K562 (cell line): ENCODE measurements around the gene VANGL1. TPM values are rescaled to one million over a fixed set of nuclear protein-coding genes. Genes with fewer than 3 reads are reported as not detected.

Experiments
- ATAC-seq: fragments of 200-7000 bp; cut with Tn5 transposase; 3 replicates; pipeline ENCODE4 v1.9.1; 2020; ENCODE audit warnings: moderate library complexity
- BruUV-seq: library from RNA; stranded (reverse); fragments of 400-500 nt; replicated peaks from 2 replicates; lab custom pipeline; 2021; lab: Mats Ljungman, UMichigan
- CTCF ChIA-PET: fragments of 300-600 bp; formaldehyde crosslinking; extraction: SDS; loops from one replicate; lab custom pipeline; 2021; ENCODE audit warnings: low intra/inter-chr PET ratio; lab: Yijun Ruan, JAX
- POLR2A ChIA-PET: fragments of 300-600, 350-650 bp; sonication (Branson Sonifier 250); formaldehyde crosslinking; extraction: SDS; loops from one replicate; lab custom pipeline; 2021; ENCODE audit warnings: antibody characterized with exemption, inconsistent platforms; lab: Yijun Ruan, JAX
- DNase-seq, 4 experiments: peaks; one replicate each; pipeline versions ENCODE4 v3.0.0 to v3.0.0-alpha.2; 2011 to 2018; ENCODE audit warnings: low spot score in 3 of 4, mixed read lengths in 3 of 4; ENCODE audit errors: extremely low read depth in 1 of 4
- FAIRE-seq: peaks from 2 replicates; lab custom pipeline; 2011; peaks lifted over from hg19 to GRCh38; lab: Jason Lieb, UNC
- H2AFZ ChIP-seq: 2 replicates; pipeline ENCODE4 v1.6.0; 2011; ENCODE audit warnings: low read depth, low read length, control low read depth, inconsistent platforms
- H3K27ac ChIP-seq: fragments of 200-600 bp; 3 replicates; pipeline ENCODE4 v1.8.0; 2011; ENCODE audit warnings: low read depth, mild to moderate bottlenecking, control low read depth, inconsistent platforms, low read length, moderate library complexity, mixed read lengths; ENCODE audit errors: extremely low read depth
- H3K27me3 ChIP-seq, 2 experiments: fragments of 300-600 bp in 1 of 2; 2 replicates in 1 of 2; 3 replicates in 1 of 2; pipeline versions ENCODE4 v1.6.0 to v1.8.0; 2011; ENCODE audit warnings: inconsistent platforms in 2 of 2, low read length in 2 of 2, mild to moderate bottlenecking in 1 of 2, mixed read lengths in 1 of 2, moderate library complexity in 1 of 2; ENCODE audit not compliant: control insufficient read depth in 2 of 2, insufficient read depth in 2 of 2
- H3K36me3 ChIP-seq: fragments of 300-600 bp; 3 replicates; pipeline ENCODE4 v1.8.0; 2011; ENCODE audit warnings: mild to moderate bottlenecking, low read length, inconsistent platforms; ENCODE audit not compliant: control insufficient read depth, insufficient read depth
- H3K4me1 ChIP-seq, 2 experiments: fragments of 200-600 bp in 1 of 2; replicated peaks in 1 of 2; 2 replicates in 1 of 2; 3 replicates in 1 of 2; pipeline versions ENCODE4 v1.5.1 to v1.8.0; 2011; ENCODE audit warnings: inconsistent platforms in 2 of 2, low read length in 2 of 2, mild to moderate bottlenecking in 1 of 2, mixed read lengths in 1 of 2, moderate library complexity in 1 of 2; ENCODE audit not compliant: control insufficient read depth in 2 of 2, insufficient read depth in 2 of 2
- H3K4me2 ChIP-seq: 2 replicates; pipeline ENCODE4 v1.6.1; 2011; ENCODE audit warnings: low read length, control low read depth, inconsistent platforms, mixed read lengths; ENCODE audit not compliant: insufficient read depth
- H3K4me3 ChIP-seq: fragments of 200-600 bp; sonication (generic), shearing (Covaris generic); 2 replicates; pipeline ENCODE4 v1.5.1; 2016; ENCODE audit warnings: control low read depth, inconsistent platforms
- H3K79me2 ChIP-seq: fragments of 200-600 bp; 3 replicates; pipeline ENCODE4 v1.8.0; 2011; ENCODE audit warnings: low read length, inconsistent platforms; ENCODE audit not compliant: control insufficient read depth, insufficient read depth
- H3K9ac ChIP-seq, 2 experiments: 2 replicates each; pipeline versions ENCODE4 v1.6.0 to v1.6.1; 2011; ENCODE audit warnings: low read depth in 2 of 2, low read length in 2 of 2, control low read depth in 1 of 2, inconsistent platforms in 1 of 2, mild to moderate bottlenecking in 1 of 2, mixed read lengths in 1 of 2; ENCODE audit not compliant: insufficient read depth in 1 of 2
- H3K9me1 ChIP-seq: one replicate; pipeline ENCODE4 v1.6.0; 2011; ENCODE audit warnings: inconsistent platforms, mild to moderate bottlenecking, low read length, moderate library complexity; ENCODE audit not compliant: control insufficient read depth, insufficient read depth
- H3K9me3 ChIP-seq: replicated peaks from 2 replicates; pipeline ENCODE4 v1.5.1; 2011; ENCODE audit warnings: low read depth, low read length, inconsistent platforms; ENCODE audit not compliant: control insufficient read depth, insufficient read depth
- H4K20me1 ChIP-seq: replicated peaks from 2 replicates; pipeline ENCODE4 v1.6.1; 2011; ENCODE audit warnings: low read length, inconsistent platforms, mixed read lengths; ENCODE audit not compliant: control insufficient read depth, insufficient read depth
- ATF3 ChIP-seq, 2 experiments: fragments of 450-650 bp in 1 of 2; sonication (generic) in 1 of 2; formaldehyde crosslinking in 1 of 2; IDR thresholded peaks in 1 of 2; conservative IDR thresholded peaks in 1 of 2; 2 replicates each; pipeline versions ENCODE4 v1.6.1 to v1.8.1; 2016 to 2023; ENCODE audit warnings: mild to moderate bottlenecking in 2 of 2, moderate library complexity in 2 of 2, inconsistent platforms in 1 of 2, missing genetic modification reagents in 1 of 2
- DLX4 ChIP-seq: fragments of 250-450 bp; sonication (Bioruptor Pico); IDR thresholded peaks from 2 replicates; pipeline ENCODE4 v1.6.1; 2021; ENCODE audit warnings: mild to moderate bottlenecking
- FOSL1 ChIP-seq: fragments of 200-800 bp; sonication (Bioruptor generic); conservative IDR thresholded peaks from 2 replicates; pipeline ENCODE4 v1.6.1; 2016; ENCODE audit warnings: missing genetic modification characterization, missing compliant biosample characterization
- FUS ChIP-seq: fragments of 200-400 bp; formaldehyde crosslinking; optimal IDR thresholded peaks from 2 replicates; pipeline ENCODE3; 2017; ENCODE audit warnings: low read depth, low read length
- JUND ChIP-seq, 2 experiments: IDR thresholded peaks; 2 replicates in 1 of 2; 3 replicates in 1 of 2; pipeline ENCODE4 v1.6.1; 2011; ENCODE audit warnings: borderline replicate concordance in 2 of 2, low read depth in 2 of 2, low read length in 2 of 2, improper control_type of control experiment in 1 of 2, missing biosample characterization in 1 of 2, missing genetic modification characterization in 1 of 2, missing genetic modification reagents in 1 of 2
- MLLT1 ChIP-seq, 2 experiments: fragments of 450-650 bp; IDR thresholded peaks; 2 replicates each; pipeline ENCODE4 v1.6.1; 2016
- NFATC3 ChIP-seq: fragments of 450-650 bp; IDR thresholded peaks from 2 replicates; pipeline ENCODE4 v1.6.1; 2017; ENCODE audit warnings: mild to moderate bottlenecking
- TGIF2 ChIP-seq: sonication (generic); formaldehyde crosslinking; IDR thresholded peaks from 2 replicates; pipeline ENCODE4 v1.8.1; 2022; ENCODE audit warnings: mild to moderate bottlenecking, missing genetic modification reagents, moderate library complexity
- ZBTB8A ChIP-seq: fragments of 450-650 bp; IDR thresholded peaks from 2 replicates; pipeline ENCODE4 v1.6.1; 2018; ENCODE audit warnings: mild to moderate bottlenecking, moderate library complexity; ENCODE audit not compliant: partially characterized antibody
- ZNF277 ChIP-seq: fragments of 250-450 bp; sonication (Bioruptor Pico); IDR thresholded peaks from 2 replicates; pipeline ENCODE4 v1.8.0; 2022; ENCODE audit warnings: inconsistent platforms, mild to moderate bottlenecking, moderate library complexity, borderline replicate concordance
- ZNF311 ChIP-seq: fragments of 250-450 bp; sonication (Bioruptor Pico); IDR thresholded peaks from 2 replicates; pipeline ENCODE4 v1.4.0; 2020; ENCODE audit warnings: mild to moderate bottlenecking, moderate library complexity
- WGBS: fragments of 100-300 bp; shearing (Covaris generic); methylation state at CpG from one replicate; pipeline ENCODE4 v1.1.6; 2016; ENCODE audit warnings: low coverage, mixed read lengths; ENCODE audit not compliant: insufficient coverage; ENCODE audit errors: missing lambda C conversion rate; 5-methylcytosine and 5-hydroxymethylcytosine counted together
- in situ Hi-C: fragments of 300-500 bp; cut with MboI; formaldehyde crosslinking; loops from 4 replicates; pipeline ENCODE4 v1.15.0; 2018; ENCODE audit warnings: inconsistent platforms, mixed read lengths
- intact Hi-C: fragments of 100-400 bp; cut with micrococcal nuclease; formaldehyde crosslinking; loops from 2 replicates; pipeline ENCODE4 v1.14.2; 2022
- polyA plus RNA-seq, 8 experiments: library from polyadenylated mRNA; depleted of rRNA in 4 of 8; stranded (reverse) in 5 of 8; unstranded in 3 of 8; fragments of >200 nt; fragmentation: Nextera tagmentation in 2 of 8; fragmentation: Illumina TruSeq in 1 of 8; extraction: Ambion mirVana in 2 of 8; extraction: Trizol in 1 of 8; gene quantifications; 2 replicates each; pipeline versions ENCODE4 v1.2.1 to v1.2.3, GENCODE V29; 2011 to 2014; ENCODE audit warnings: inconsistent platforms in 1 of 8, missing spikeins in 1 of 8
- total RNA-seq, 7 experiments: library from RNA; depleted of rRNA in 6 of 7; stranded (reverse); fragments of >200 nt in 6 of 7; fragmentation: Illumina TruSeq in 2 of 7; extraction: Trizol in 2 of 7; gene quantifications; 2 replicates each; pipeline versions ENCODE4 v1.2.1 to v1.2.3, GENCODE V29; 2011 to 2021; ENCODE audit warnings: low replicate concordance in 1 of 7

The VANGL1 gene
- total and polyA plus RNA-seq, 9 of the 15 experiments (the other 6 are each of a cell fraction or from before 2014, with no cell fraction given): 0.90 to 12.8 (median 9.6) TPM

DNA sequence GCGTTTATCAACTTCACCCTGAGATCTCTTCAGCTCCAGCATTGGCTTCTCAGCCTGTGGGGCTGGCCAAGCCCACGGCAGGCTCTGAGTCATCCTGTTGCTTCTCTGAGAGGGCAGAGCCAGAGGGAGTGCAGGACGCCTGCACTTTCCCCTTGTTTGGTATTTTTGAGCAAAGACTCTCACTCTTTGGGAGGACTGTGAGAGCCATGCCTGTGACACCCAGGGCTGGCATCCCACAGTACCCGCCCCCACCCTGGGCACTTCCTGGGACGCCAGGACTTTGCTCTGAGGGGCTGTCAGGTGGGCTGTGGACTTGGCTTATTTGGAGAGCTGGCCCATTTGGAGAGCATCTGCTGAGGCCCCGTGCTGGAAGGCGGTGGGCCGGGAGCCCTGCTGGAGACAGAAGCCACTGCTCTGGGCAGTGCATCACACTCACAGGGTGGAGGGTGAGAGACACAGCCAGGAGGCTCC, 37.4 kb downstream of the VANGL1 start:
- ATAC-seq: no peak; the same call in 2 of the 3 replicates
- POLR2A ChIA-PET: interaction anchor here (0.6 to 3.1 kb wide), 3 partner anchors 10 to 21 kb away, joined by 3 to 15 read pairs (median 3); no protein-coding TSS in a partner anchor
- intact Hi-C loops: loop anchor here (5.0 kb wide), 1 partner anchor 37 kb away; the partner anchor contains the start of gene VANGL1

More for the DNA sequence above, 37.4 kb downstream of the VANGL1 start:
- in situ Hi-C loops: no loop called here
- no peak for FAIRE-seq
- peak in 1 of 4 experiments; percentile 23 for DNase-seq
- Histone ChIP-seq H3K36me3 (peaks cover 35% of the 10 kb centered on the region; the same call in 2 of the 3 replicates), H2AFZ (no peak overlapping the region), H3K9ac (peak overlapping the region in 1 of 2 experiments; percentile 28; a peak in 1 of 4 replicates), H3K9me1 (peaks cover 5% of the 10 kb centered on the region), H4K20me1 (peaks cover 5% of the 10 kb centered on the region; the same call in 1 of the 2 replicates), H3K9me3 (no peaks in the 10 kb centered on the region), H3K4me2 (no peak overlapping the region), H3K27ac (no peak overlapping the region), H3K27me3 (no peaks in the 10 kb centered on the region), H3K4me3 (no peak overlapping the region), H3K4me1 (peaks cover 0 to 3% of the 10 kb centered on the region in 2 experiments; a peak in 1 of 5 replicates), H3K79me2 (no peaks in the 10 kb centered on the region)
- BruUV-seq: no TSS peak
- 69% methylated on average over 8 of the region's 8 CpGs for WGBS
- no peak for TF ChIP-seq MLLT1 (IDR thresholded peaks at IDR 0.05)
- TF ChIP-seq FOSL1 (tag): peak; percentile 48; the same call in 1 of the 2 replicates
- TF ChIP-seq NFATC3: no peak
- no peak for TF ChIP-seq ZNF277 (CRISPR knock-in tag)
- TF ChIP-seq ZNF311: no peak
- no peak for TF ChIP-seq DLX4 (CRISPR knock-in tag)
- TF ChIP-seq JUND (IDR thresholded peaks at IDR 0.05; ENCODE audit: borderline replicate concordance, low read depth, low read length): peak; percentile 59
- TF ChIP-seq JUND (tag; IDR thresholded peaks at IDR 0.05; ENCODE audit: borderline replicate concordance, low read depth, low read length): no peak
- TF ChIP-seq TGIF2 (CRISPR knock-in tag): no peak
- peak; percentile 24; the same call in 1 of the 2 replicates for TF ChIP-seq ATF3 (IDR thresholded peaks at IDR 0.05)
- TF ChIP-seq ATF3 (CRISPR knock-in tag; conservative IDR thresholded peaks at IDR 0.05): no peak
- TF ChIP-seq ZBTB8A: no peak
- TF ChIP-seq FUS: no peak
- CTCF ChIA-PET: no interaction called here
